A673 (cell line): Measurements from ENCODE around the gene ATG13. TPM values are rescaled to one million over a fixed set of nuclear protein-coding genes. Genes with fewer than 3 reads are reported as not detected.
"Not testable (repeated sequence)": the region's sequence is repeated elsewhere in the genome, so short reads cannot be mapped to it uniquely, and the experiment has no call there.

Experiments used
- BruUV-seq: library from RNA; stranded (reverse); fragments of 400-500 nt; replicated peaks from 2 replicates; lab custom pipeline; 2021; lab: Mats Ljungman, UMichigan
- CTCF ChIA-PET: fragments of 300-600 bp; sonication (Branson Sonifier 250); formaldehyde crosslinking; loops from one replicate; lab custom pipeline; 2022; ENCODE audit warnings: antibody characterized with exemption; lab: Charles Lee
- POLR2A ChIA-PET: fragments of 300-600 bp; sonication (Branson Sonifier 250); formaldehyde crosslinking; loops from one replicate; lab custom pipeline; 2022; ENCODE audit warnings: antibody characterized with exemption; ENCODE audit not compliant: low non-redundant PET; lab: Charles Lee
- DNase-seq: peaks from one replicate; pipeline ENCODE4 v3.0.0-alpha.2; 2015; ENCODE audit warnings: low spot score
- H3K27ac ChIP-seq: fragments of 200-600 bp; sonication (generic); 2 replicates; pipeline ENCODE4 v1.5.1; 2016; ENCODE audit warnings: mixed run types, low read depth, mild to moderate bottlenecking, mixed read lengths, antibody characterized with exemption, low read length; ENCODE audit not compliant: poor library complexity, severe bottlenecking
- H3K27me3 ChIP-seq: fragments of 200-600 bp; sonication (generic); replicated peaks from 2 replicates; pipeline ENCODE4 v1.6.1; 2017; ENCODE audit warnings: mixed run types, low read depth, mild to moderate bottlenecking, mixed read lengths, antibody characterized with exemption, low read length; ENCODE audit not compliant: insufficient read depth, poor library complexity
- H3K36me3 ChIP-seq: fragments of 200-600 bp; sonication (generic); 2 replicates; pipeline ENCODE4 v1.6.1; 2016; ENCODE audit warnings: mixed run types, mild to moderate bottlenecking, mixed read lengths, antibody characterized with exemption, low read length; ENCODE audit not compliant: insufficient read depth, poor library complexity, severe bottlenecking
- H3K4me1 ChIP-seq: fragments of 200-600 bp; sonication (generic); 2 replicates; pipeline ENCODE4 v1.6.1; 2017; ENCODE audit warnings: mixed run types, mild to moderate bottlenecking, mixed read lengths, antibody characterized with exemption, low read length; ENCODE audit not compliant: insufficient read depth, poor library complexity, severe bottlenecking
- H3K4me3 ChIP-seq: fragments of 200-600 bp; sonication (generic); 2 replicates; pipeline ENCODE4 v1.5.1; 2016; ENCODE audit warnings: low read depth, mixed run types, mild to moderate bottlenecking, mixed read lengths, low read length; ENCODE audit not compliant: poor library complexity, severe bottlenecking
- H3K9me3 ChIP-seq: fragments of 200-600 bp; sonication (generic); 2 replicates; pipeline ENCODE4 v1.6.1; 2016; ENCODE audit warnings: mixed run types, low read depth, mild to moderate bottlenecking, mixed read lengths, antibody characterized with exemption, low read length; ENCODE audit not compliant: poor library complexity, severe bottlenecking
- CTCF ChIP-seq: fragments of 300-800, 200-600 bp; sonication (generic); conservative IDR thresholded peaks from 2 replicates; pipeline ENCODE4 v1.5.1; 2017; ENCODE audit warnings: low read depth, mild to moderate bottlenecking, antibody characterized with exemption, low read length, moderate library complexity, mixed read lengths
- EZH2 ChIP-seq: fragments of 200-600 bp; sonication (generic); IDR thresholded peaks from 2 replicates; pipeline ENCODE4 v1.6.1; 2017; ENCODE audit warnings: borderline replicate concordance, low read depth, mild to moderate bottlenecking, mixed read lengths, antibody characterized with exemption, low read length; ENCODE audit not compliant: poor library complexity, severe bottlenecking
- intact Hi-C: fragments of 100-400 bp; cut with micrococcal nuclease; formaldehyde crosslinking; loops from one replicate; pipeline ENCODE4 v1.10.0; 2022; ENCODE audit not compliant: unreplicated experiment
- total RNA-seq: library from RNA; stranded (reverse); gene quantifications from 2 replicates; pipeline ENCODE4 v1.2.3, GENCODE V29; 2021

Gene ATG13
- total RNA-seq, 1 experiment from 2014 or later = 155 TPM

GRCh38 chr11:46577058-46577457, 40.3 kb upstream of the ATG13 start:
- H3K9me3 ChIP-seq = no peaks in the 10 kb centered on the region
- ChIA-PET CTCF (no interaction called here), POLR2A (no interaction called here)
- no peak for DNase-seq
- H3K27me3 ChIP-seq = no peaks in the 10 kb centered on the region
- no peak overlapping the region for H3K27ac ChIP-seq
- intact Hi-C loops = no loop called here
- H3K4me3 ChIP-seq = no peak overlapping the region
- no peaks in the 10 kb centered on the region for H3K36me3 ChIP-seq
- no peak for TF ChIP-seq CTCF
- TF ChIP-seq EZH2 = no peak
- no TSS peak for BruUV-seq
- H3K4me1 ChIP-seq = no peaks in the 10 kb centered on the region

- CTCF ChIA-PET = no interaction called here
- POLR2A ChIA-PET = no interaction called here
- no peaks in the 10 kb centered on the region for H3K4me1 ChIP-seq
- intact Hi-C loops = no loop called here
- no peak for DNase-seq
- peaks cover 4% of the 10 kb centered on the region for H3K36me3 ChIP-seq
- peaks cover 4% of the 10 kb centered on the region for H3K9me3 ChIP-seq
- no peak overlapping the region for H3K27ac ChIP-seq
- no peak for TF ChIP-seq EZH2
- TF ChIP-seq CTCF = no peak
- BruUV-seq = no TSS peak
- no peak overlapping the region for H3K4me3 ChIP-seq
- no peaks in the 10 kb centered on the region for H3K27me3 ChIP-seq
These were observed 34.8 kb upstream of the ATG13 start for GRCh38 chr11:46582588-46582987.

- intact Hi-C loops, H3K27me3 ChIP-seq, H3K9me3 ChIP-seq, POLR2A ChIA-PET, H3K4me3 ChIP-seq, BruUV-seq, H3K36me3 ChIP-seq, H3K27ac ChIP-seq, DNase-seq, H3K4me1 ChIP-seq, CTCF ChIA-PET: not testable (repeated sequence)
These were observed 33.8 kb upstream of the ATG13 start for GRCh38 chr11:46583513-46583912.

GRCh38 chr11:46588131-46588530, 29.2 kb upstream of the ATG13 start:
- Histone ChIP-seq H3K27me3 (no peaks in the 10 kb centered on the region), H3K4me3 (no peak overlapping the region), H3K4me1 (peaks cover 30% of the 10 kb centered on the region), H3K27ac (no peak overlapping the region), H3K9me3 (no peaks in the 10 kb centered on the region), H3K36me3 (peaks cover 4% of the 10 kb centered on the region)
- TF ChIP-seq CTCF = no peak
- no peak for TF ChIP-seq EZH2
- ChIA-PET POLR2A (no interaction called here), CTCF (interaction anchor here (0.7 kb wide), 1 partner anchor 101 kb away, joined by 8 read pairs; no protein-coding TSS in a partner anchor)
- no peak for DNase-seq
- intact Hi-C loops = no loop called here
- BruUV-seq = no TSS peak
